GM12874 (cell line): ENCODE results near the gene JAK3.

Experiments
- CTCF ChIP-seq: IDR thresholded peaks from 2 replicates; pipeline ENCODE4 v1.5.1; 2011; ENCODE audit warnings: low read depth, mild to moderate bottlenecking, control low read depth, low read length, moderate library complexity; ENCODE audit not compliant: insufficient read depth

The JAK3 gene

DNA sequence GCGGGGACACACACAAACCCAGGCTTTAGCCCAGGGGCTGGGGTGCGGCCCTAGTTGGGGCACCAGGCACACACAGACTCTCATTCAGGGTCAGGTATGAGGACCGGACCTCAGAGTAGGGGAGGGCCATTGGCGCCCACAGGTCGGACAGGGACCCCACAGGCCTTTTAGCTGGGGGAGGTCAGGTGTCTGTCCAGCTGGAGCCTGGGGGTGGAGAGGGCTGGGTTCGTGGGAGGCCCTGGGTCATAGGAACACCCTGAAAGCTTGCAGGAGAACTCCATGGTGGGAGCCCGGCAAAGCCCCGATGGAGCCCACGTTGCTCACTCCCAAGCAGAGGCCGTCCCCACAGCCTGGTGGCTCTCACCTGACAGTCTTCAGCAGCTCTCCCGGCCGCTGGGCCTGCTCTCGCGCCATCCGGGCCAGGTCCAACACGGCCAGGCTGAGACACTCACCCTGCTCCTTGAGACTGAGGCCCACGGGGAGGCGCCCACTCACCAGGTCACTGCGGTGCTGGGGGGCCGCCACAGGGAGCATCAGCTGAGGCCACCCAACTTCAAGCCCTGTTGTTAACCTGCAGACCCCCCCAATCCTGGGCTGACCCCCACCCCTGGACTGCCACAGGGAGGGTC lies 5.0 kb downstream of the JAK3 start:
- TF ChIP-seq CTCF: no peak

DNA sequence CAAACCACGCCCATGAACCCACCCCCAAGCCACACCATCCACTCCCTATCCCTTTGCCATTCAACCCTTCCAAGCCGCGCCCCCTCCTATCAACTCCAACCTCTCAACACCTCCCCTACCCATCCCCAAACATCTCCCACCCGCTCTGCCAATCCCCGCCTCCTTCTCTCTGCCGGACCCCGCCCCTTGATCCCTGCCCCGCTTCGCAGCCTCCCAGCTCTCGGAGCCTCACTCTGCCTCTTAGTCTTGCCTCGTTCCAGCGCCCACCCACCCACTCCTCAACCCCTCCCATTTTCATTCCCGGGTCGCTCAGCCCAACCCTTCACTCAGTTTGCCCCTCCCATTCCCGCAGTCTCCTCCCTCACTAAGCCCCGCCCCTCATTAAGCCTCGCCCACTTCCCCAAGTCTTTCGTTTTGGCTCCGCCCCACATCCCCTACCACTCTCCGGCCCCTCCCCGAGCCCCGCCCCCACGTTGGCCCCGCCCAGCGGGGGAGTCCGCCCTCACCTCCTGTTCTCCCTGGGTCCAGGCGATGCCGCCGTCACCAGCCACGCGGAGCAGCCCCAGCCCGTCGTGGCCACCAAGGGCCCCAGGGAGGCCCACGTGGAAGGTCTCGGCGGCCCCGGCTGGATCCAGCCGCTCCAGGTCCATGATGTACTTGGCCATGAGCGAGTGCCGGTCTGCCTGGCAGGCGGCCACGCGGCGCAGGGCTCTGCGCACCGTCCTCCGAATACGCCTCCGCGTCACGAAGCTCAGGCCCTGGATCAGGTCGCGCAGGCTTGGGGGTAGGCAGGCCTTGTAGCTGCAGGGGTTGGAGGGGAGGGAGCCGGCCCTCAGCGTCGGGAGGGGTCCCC lies 5.7 kb downstream of the JAK3 start:
- TF ChIP-seq CTCF: no peak

DNA sequence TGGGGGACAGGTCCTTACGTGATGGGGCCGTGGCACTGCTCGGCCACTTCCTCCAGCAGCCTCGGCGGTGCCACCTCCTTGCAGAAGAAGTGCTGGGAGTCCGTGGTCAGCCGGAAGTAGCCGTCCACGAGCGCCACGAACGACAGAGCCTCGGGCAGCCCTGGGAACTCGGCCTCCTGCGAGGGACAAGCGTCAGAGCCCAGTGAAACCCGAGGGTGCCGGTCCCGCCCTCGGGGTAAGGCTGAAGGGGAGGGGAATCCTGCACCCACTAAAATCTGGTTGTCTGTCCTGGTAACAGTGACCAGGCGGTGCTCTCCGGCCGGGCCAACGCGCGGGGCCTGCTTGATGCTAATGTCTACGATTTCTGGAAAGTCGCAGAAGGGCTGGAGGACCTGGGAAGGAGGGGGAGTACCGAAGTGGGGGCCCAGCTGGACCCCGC lies 6.4 kb downstream of the JAK3 start:
- no peak for TF ChIP-seq CTCF

- no peak for TF ChIP-seq CTCF
Measured at GRCh38 chr19:17840019-17840418, 7.8 kb downstream of the JAK3 start.

- TF ChIP-seq CTCF: no peak
Measured at GRCh38 chr19:17837972-17838371, 9.8 kb downstream of the JAK3 start.

DNA sequence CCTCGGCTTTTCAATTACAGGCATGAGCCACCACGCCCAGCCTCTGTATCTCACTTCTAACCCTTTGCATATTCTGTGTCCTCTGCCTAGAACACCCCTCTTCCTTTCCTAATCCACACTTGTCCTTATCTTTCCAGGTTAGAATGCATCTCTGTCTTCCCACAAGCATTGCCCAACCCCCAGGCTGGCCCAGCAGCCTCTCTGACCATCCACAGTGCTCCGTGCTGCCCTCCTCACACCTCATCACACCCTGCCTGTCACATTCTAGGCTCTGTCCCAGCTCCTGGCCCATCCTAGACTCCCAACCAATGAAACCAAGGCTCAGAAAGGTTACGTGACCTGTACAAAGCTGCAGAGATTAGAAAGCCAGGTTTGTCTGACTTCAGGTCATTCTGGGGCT lies 11.3 kb downstream of the JAK3 start:
- TF ChIP-seq CTCF: no peak

DNA sequence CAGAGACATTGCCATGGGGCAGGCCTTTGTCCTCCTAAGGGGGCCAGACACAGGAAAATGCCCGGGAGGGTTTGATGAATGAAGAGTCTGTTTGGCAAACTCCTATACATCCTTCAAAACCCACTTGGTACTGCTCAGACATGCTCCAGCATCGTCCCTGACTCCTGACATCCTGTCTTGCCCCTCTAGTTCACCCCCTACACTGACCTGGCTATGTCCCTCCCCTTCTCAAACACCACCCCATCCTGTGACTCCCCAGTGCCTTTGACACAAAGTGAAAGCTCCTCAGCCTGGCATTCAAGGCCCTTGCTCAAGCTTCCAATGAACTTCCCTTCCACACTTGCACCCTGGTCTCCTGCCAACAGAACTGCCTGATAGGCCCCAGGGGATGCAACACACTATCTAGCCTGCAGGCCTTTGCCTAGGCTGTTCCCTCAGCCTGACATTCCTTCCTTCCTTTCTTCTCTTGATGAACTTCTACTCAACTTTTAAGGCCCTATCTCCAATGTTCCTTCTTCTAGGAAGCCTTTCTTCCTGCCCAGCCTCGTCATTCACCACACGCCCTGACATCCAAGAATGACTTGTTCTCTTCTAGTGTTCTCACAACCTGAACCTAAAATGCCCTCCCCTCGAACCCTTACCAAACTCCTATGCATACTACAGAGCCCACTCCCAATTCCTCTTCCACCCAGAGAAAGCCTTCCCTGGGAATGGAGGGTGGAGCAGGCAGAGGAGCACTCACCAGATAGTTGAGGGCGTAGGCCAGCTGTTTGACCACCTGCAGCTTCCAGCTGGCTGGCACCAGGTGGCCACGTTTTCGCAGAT lies 12.4 kb downstream of the JAK3 start:
- no peak for TF ChIP-seq CTCF
